HepG2 (cell line): ENCODE measurements around the gene NINJ2. TPM values are rescaled to one million over a fixed set of nuclear protein-coding genes. Genes with fewer than 3 reads are reported as not detected.
A peak's percentile ranks its signal among the peaks of the same experiment; 100 is the strongest.

Source experiments
- ARID4A ChIP-seq: sonication (generic); formaldehyde crosslinking; IDR thresholded peaks from 2 replicates; pipeline ENCODE4 v1.5.0; 2020; ENCODE audit warnings: mild to moderate bottlenecking, missing genetic modification reagents, borderline replicate concordance
- BCL3 ChIP-seq: sonication (generic); formaldehyde crosslinking; IDR thresholded peaks from 2 replicates; pipeline ENCODE4 v1.5.1; 2020; ENCODE audit warnings: mild to moderate bottlenecking, missing genetic modification reagents, moderate library complexity
- CHCHD3 ChIP-seq: sonication (generic); formaldehyde crosslinking; IDR thresholded peaks from 2 replicates; pipeline ENCODE4 v1.8.0; 2022; ENCODE audit warnings: mild to moderate bottlenecking, missing genetic modification reagents, moderate library complexity
- ETV5 ChIP-seq: IDR thresholded peaks from 2 replicates; pipeline ENCODE4 v1.6.1; 2018; ENCODE audit warnings: missing biosample characterization, missing genetic modification reagents, inconsistent platforms, borderline replicate concordance
- ETV6 ChIP-seq: sonication (generic); formaldehyde crosslinking; conservative IDR thresholded peaks from 2 replicates; pipeline ENCODE4 v1.4.0; 2020; ENCODE audit warnings: missing genetic modification reagents
- FOXK1 ChIP-seq: sonication (generic); formaldehyde crosslinking; IDR thresholded peaks from 2 replicates; pipeline ENCODE4 v1.4.0; 2020; ENCODE audit warnings: low read depth, missing genetic modification reagents, borderline replicate concordance
- GATAD2A ChIP-seq: IDR thresholded peaks from 2 replicates; pipeline ENCODE4 v1.6.1; 2016
- HIC2 ChIP-seq: sonication (generic); formaldehyde crosslinking; IDR thresholded peaks from 2 replicates; pipeline ENCODE4 v1.9.0; 2022; ENCODE audit warnings: low read depth, missing genetic modification reagents
- HMG20A ChIP-seq: IDR thresholded peaks from 2 replicates; pipeline ENCODE4 v1.6.1; 2016; ENCODE audit warnings: borderline replicate concordance
- HMGXB4 ChIP-seq, 2 experiments: sonication (generic) in 1 of 2; formaldehyde crosslinking in 1 of 2; IDR thresholded peaks; 2 replicates each; pipeline versions ENCODE4 v1.4.0 to v1.6.1; 2018 to 2020; ENCODE audit warnings: missing genetic modification reagents in 2 of 2, borderline replicate concordance in 1 of 2, low read depth in 1 of 2, mild to moderate bottlenecking in 1 of 2, missing biosample characterization in 1 of 2
- HNF4A ChIP-seq: sonication (generic); formaldehyde crosslinking; IDR thresholded peaks from 2 replicates; pipeline ENCODE4 v1.4.0; 2020; ENCODE audit warnings: missing genetic modification reagents
- HNRNPL ChIP-seq: fragments of 200-400 bp; formaldehyde crosslinking; IDR thresholded peaks from 2 replicates; pipeline ENCODE4 v1.6.1; 2017; ENCODE audit warnings: mild to moderate bottlenecking, low read depth, low read length
- KLF6 ChIP-seq: IDR thresholded peaks from 2 replicates; pipeline ENCODE4 v1.8.0; 2016; ENCODE audit warnings: missing biosample characterization, missing genetic modification reagents
- MED1 ChIP-seq: sonication (generic); formaldehyde crosslinking; IDR thresholded peaks from 2 replicates; pipeline ENCODE4 v1.4.0; 2020; ENCODE audit warnings: missing genetic modification reagents
- NAIF1 ChIP-seq: sonication (generic); formaldehyde crosslinking; IDR thresholded peaks from 2 replicates; pipeline ENCODE4 v1.5.0; 2020; ENCODE audit warnings: mild to moderate bottlenecking, missing genetic modification reagents, borderline replicate concordance
- RXRA ChIP-seq: sonication (generic); formaldehyde crosslinking; IDR thresholded peaks from 2 replicates; pipeline ENCODE4 v1.5.1; 2020; ENCODE audit warnings: missing genetic modification reagents
- ZNF878 ChIP-seq: sonication (generic); formaldehyde crosslinking; IDR thresholded peaks from 2 replicates; pipeline ENCODE4 v1.8.1; 2023; ENCODE audit warnings: mild to moderate bottlenecking, missing genetic modification reagents, moderate library complexity
- polyA plus RNA-seq, 8 experiments: library from polyadenylated mRNA; depleted of rRNA in 3 of 8; stranded (reverse) in 7 of 8; unstranded in 1 of 8; fragments of >200 nt; fragmentation: Illumina TruSeq in 4 of 8; extraction: Trizol in 4 of 8; gene quantifications; 2 replicates each; pipeline versions ENCODE4 v1.2.1 to v1.2.3, GENCODE V29; 2011 to 2016; ENCODE audit warnings: low read depth in 4 of 8, missing spikeins in 1 of 8, mixed read lengths in 1 of 8; ENCODE audit not compliant: insufficient read depth in 1 of 8
- total RNA-seq, 5 experiments: library from RNA; depleted of rRNA; stranded (reverse); fragments of >200 nt; fragmentation: Illumina TruSeq; extraction: Trizol; gene quantifications; 2 replicates each; pipeline ENCODE4 v1.2.3, GENCODE V29; 2016; ENCODE audit warnings: low read depth in 1 of 5

NINJ2 gene
- total and polyA plus RNA-seq, 2 of the 13 experiments (the other 11 are each of a cell fraction or from before 2014, with no cell fraction given): 0.62 to 3.8 TPM

- TF ChIP-seq ARID4A (CRISPR knock-in tag): no peak; the same call in 1 of the 2 replicates
- TF ChIP-seq ZNF878: no peak
- no peak for TF ChIP-seq BCL3 (CRISPR knock-in tag)
- TF ChIP-seq HNRNPL: no peak
- TF ChIP-seq HIC2 (CRISPR knock-in tag): peak; percentile 54; the same call in 1 of the 2 replicates
- TF ChIP-seq FOXK1 (CRISPR knock-in tag): peak; percentile 33; the same call in 1 of the 2 replicates
- peak; percentile 31; the same call in 1 of the 2 replicates for TF ChIP-seq MED1 (CRISPR knock-in tag)
- peak; percentile 57 for TF ChIP-seq GATAD2A
- TF ChIP-seq HMGXB4 (CRISPR knock-in tag; IDR thresholded peaks at IDR 0.05; ENCODE audit: borderline replicate concordance in 1 of 2, low read depth in 1 of 2): 0 out of 4 replicates have a peak, but pooled peaks of 1 of the 2 experiments have one; percentile 27
- peak; percentile 72; the same call in 1 of the 2 replicates for TF ChIP-seq HNF4A (CRISPR knock-in tag)
- TF ChIP-seq CHCHD3 (CRISPR knock-in tag): no peak
- peak; percentile 66 for TF ChIP-seq HMG20A (CRISPR knock-in tag)
- peak; percentile 74; the same call in 1 of the 2 replicates for TF ChIP-seq RXRA
- TF ChIP-seq NAIF1 (CRISPR knock-in tag): no peak
- TF ChIP-seq ETV6 (CRISPR knock-in tag): no peak
- peak; percentile 39; the same call in 1 of the 2 replicates for TF ChIP-seq ETV5 (CRISPR knock-in tag)
- TF ChIP-seq KLF6 (CRISPR knock-in tag): no peak
These were observed 31.7 kb upstream of the NINJ2 start (continued) for GRCh38 chr12:694734-695503.
